ENCODE measurements around the gene ZNF670.

DNA sequence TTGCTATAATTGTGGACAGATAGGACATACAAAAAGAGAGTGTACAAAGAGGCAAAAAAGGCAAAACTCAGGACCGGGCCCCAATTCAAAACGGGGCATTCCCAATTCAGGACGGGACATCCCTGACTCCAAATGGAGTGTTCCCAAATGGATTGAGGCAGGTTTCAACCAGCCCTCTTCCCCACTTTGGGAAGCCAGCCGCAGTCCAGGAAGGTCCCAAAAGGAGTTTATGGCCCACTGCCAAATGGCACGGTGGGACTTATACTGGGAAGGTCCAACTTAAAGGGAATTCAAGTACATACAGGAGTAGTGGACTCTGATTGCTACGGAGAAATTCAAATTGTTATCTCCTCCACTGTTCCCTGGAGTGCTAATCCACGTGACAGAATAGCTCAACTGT lies 29.1 kb upstream of the ZNF670 start:
- TF ChIP-seq, protein P1, sequence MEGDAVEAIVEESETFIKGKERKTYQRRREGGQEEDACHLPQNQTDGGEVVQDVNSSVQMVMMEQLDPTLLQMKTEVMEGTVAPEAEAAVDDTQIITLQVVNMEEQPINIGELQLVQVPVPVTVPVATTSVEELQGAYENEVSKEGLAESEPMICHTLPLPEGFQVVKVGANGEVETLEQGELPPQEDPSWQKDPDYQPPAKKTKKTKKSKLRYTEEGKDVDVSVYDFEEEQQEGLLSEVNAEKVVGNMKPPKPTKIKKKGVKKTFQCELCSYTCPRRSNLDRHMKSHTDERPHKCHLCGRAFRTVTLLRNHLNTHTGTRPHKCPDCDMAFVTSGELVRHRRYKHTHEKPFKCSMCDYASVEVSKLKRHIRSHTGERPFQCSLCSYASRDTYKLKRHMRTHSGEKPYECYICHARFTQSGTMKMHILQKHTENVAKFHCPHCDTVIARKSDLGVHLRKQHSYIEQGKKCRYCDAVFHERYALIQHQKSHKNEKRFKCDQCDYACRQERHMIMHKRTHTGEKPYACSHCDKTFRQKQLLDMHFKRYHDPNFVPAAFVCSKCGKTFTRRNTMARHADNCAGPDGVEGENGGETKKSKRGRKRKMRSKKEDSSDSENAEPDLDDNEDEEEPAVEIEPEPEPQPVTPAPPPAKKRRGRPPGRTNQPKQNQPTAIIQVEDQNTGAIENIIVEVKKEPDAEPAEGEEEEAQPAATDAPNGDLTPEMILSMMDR (IDR thresholded peaks at IDR 0.05): no peak
- TF ChIP-seq ZFX (IDR thresholded peaks at IDR 0.05; ENCODE audit: borderline replicate concordance): no peak
